H9 (cell line): ENCODE data around the gene PTPRN2. TPM values are rescaled to one million over a fixed set of nuclear protein-coding genes. Genes with fewer than 3 reads are reported as not detected.

Experiments
- DNase-seq: peaks from one replicate; pipeline ENCODE4 v3.0.0-alpha.2; 2017
- H2AFZ ChIP-seq: one replicate; pipeline ENCODE4 v1.6.1; 2013; ENCODE audit warnings: mild to moderate bottlenecking, low read length, control low read depth, moderate library complexity
- H2AK5ac ChIP-seq: 2 replicates; pipeline ENCODE4 v1.6.1; 2013; ENCODE audit warnings: low read length, control low read depth, mixed read lengths; ENCODE audit not compliant: insufficient read length
- H2BK120ac ChIP-seq: one replicate; pipeline ENCODE4 v1.6.1; 2013; ENCODE audit warnings: low read depth, mild to moderate bottlenecking, low read length, control low read depth, inconsistent platforms; ENCODE audit not compliant: poor library complexity, severe bottlenecking
- H2BK12ac ChIP-seq: 2 replicates; pipeline ENCODE4 v1.6.1; 2013; ENCODE audit warnings: low read length, control low read depth, mixed read lengths, low read depth; ENCODE audit not compliant: insufficient read length
- H2BK15ac ChIP-seq: 2 replicates; pipeline ENCODE4 v1.6.1; 2013; ENCODE audit warnings: low read depth, low read length, control low read depth
- H2BK20ac ChIP-seq: one replicate; pipeline ENCODE4 v1.6.1; 2013; ENCODE audit warnings: low read depth, mild to moderate bottlenecking, low read length, control low read depth, inconsistent platforms; ENCODE audit not compliant: poor library complexity, severe bottlenecking
- H2BK5ac ChIP-seq: 2 replicates; pipeline ENCODE4 v1.6.1; 2013; ENCODE audit warnings: low read length, control low read depth, mixed read lengths; ENCODE audit not compliant: insufficient read length
- H3K14ac ChIP-seq: 2 replicates; pipeline ENCODE4 v1.6.1; 2013; ENCODE audit warnings: low read length, control low read depth; ENCODE audit not compliant: insufficient read depth
- H3K18ac ChIP-seq: 2 replicates; pipeline ENCODE4 v1.6.1; 2013; ENCODE audit warnings: low read depth, mild to moderate bottlenecking, mixed read lengths, low read length, control low read depth; ENCODE audit not compliant: insufficient read length
- H3K23ac ChIP-seq: 2 replicates; pipeline ENCODE4 v1.6.1; 2013; ENCODE audit warnings: low read length, control low read depth, mixed read lengths, low read depth; ENCODE audit not compliant: insufficient read length
- H3K23me2 ChIP-seq: 2 replicates; pipeline ENCODE4 v1.6.1; 2013; ENCODE audit warnings: low read depth, mild to moderate bottlenecking, mixed read lengths, low read length, control low read depth; ENCODE audit not compliant: insufficient read length, poor library complexity, severe bottlenecking
- H3K27ac ChIP-seq: 2 replicates; pipeline ENCODE4 v1.5.1; 2013; ENCODE audit warnings: low read length, control low read depth, mixed read lengths, low read depth; ENCODE audit not compliant: insufficient read length
- H3K27me3 ChIP-seq: 2 replicates; pipeline ENCODE4 v1.6.1; 2013; ENCODE audit warnings: low read length, control low read depth, inconsistent platforms; ENCODE audit not compliant: insufficient read depth
- H3K4ac ChIP-seq: 2 replicates; pipeline ENCODE4 v1.6.1; 2013; ENCODE audit warnings: low read depth, mild to moderate bottlenecking, control low read depth, inconsistent platforms, low read length, moderate library complexity
- H3K4me1 ChIP-seq: 2 replicates; pipeline ENCODE4 v1.6.1; 2013; ENCODE audit warnings: low read length, control low read depth, inconsistent platforms; ENCODE audit not compliant: insufficient read depth
- H3K4me2 ChIP-seq: 2 replicates; pipeline ENCODE4 v1.6.1; 2013; ENCODE audit warnings: low read length, control low read depth, mixed read lengths; ENCODE audit not compliant: insufficient read length, insufficient read depth
- H3K56ac ChIP-seq: 2 replicates; pipeline ENCODE4 v1.6.1; 2013; ENCODE audit warnings: low read depth, mild to moderate bottlenecking, mixed read lengths, low read length, control low read depth; ENCODE audit not compliant: insufficient read length
- H3K79me1 ChIP-seq: 2 replicates; pipeline ENCODE4 v1.6.1; 2013; ENCODE audit warnings: low read depth, mild to moderate bottlenecking, moderate library complexity, low read length, control low read depth, inconsistent platforms; ENCODE audit not compliant: insufficient read depth, poor library complexity, severe bottlenecking
- H3K79me2 ChIP-seq: 2 replicates; pipeline ENCODE4 v1.6.1; 2013; ENCODE audit warnings: low read length, control low read depth, inconsistent platforms; ENCODE audit not compliant: insufficient read depth
- H3K9ac ChIP-seq: 2 replicates; pipeline ENCODE4 v1.6.1; 2013; ENCODE audit warnings: low read length, control low read depth, mixed read lengths; ENCODE audit not compliant: insufficient read length; ENCODE audit errors: extremely low read depth
- H3K9me3 ChIP-seq: one replicate; pipeline ENCODE4 v1.6.1; 2013; ENCODE audit warnings: low read depth, low read length, inconsistent platforms; ENCODE audit not compliant: control insufficient read depth
- H3T11ph ChIP-seq: one replicate; pipeline ENCODE4 v1.6.1; 2013; ENCODE audit warnings: mild to moderate bottlenecking, low read length, control low read depth, inconsistent platforms
- H4K20me1 ChIP-seq: one replicate; pipeline ENCODE4 v1.6.1; 2013; ENCODE audit not compliant: control insufficient read depth, insufficient read length, insufficient read depth
- H4K5ac ChIP-seq: 2 replicates; pipeline ENCODE4 v1.6.1; 2013; ENCODE audit warnings: low read depth, mild to moderate bottlenecking, mixed read lengths, low read length, control low read depth; ENCODE audit not compliant: insufficient read length
- H4K8ac ChIP-seq: replicated peaks from 2 replicates; pipeline ENCODE4 v1.6.1; 2013; ENCODE audit warnings: low read length, control low read depth, mixed read lengths, low read depth; ENCODE audit not compliant: insufficient read length
- H4K91ac ChIP-seq: 2 replicates; pipeline ENCODE4 v1.6.1; 2013; ENCODE audit warnings: low read depth, mild to moderate bottlenecking, moderate library complexity, mixed read lengths, low read length, control low read depth; ENCODE audit not compliant: insufficient read length
- H3K27ac Mint-ChIP-seq, 3 experiments: 2 replicates in 2 of 3; 3 replicates in 1 of 3; pipeline ENCODE4 v1.8.0; 2020 to 2021; ENCODE audit warnings: mixed read lengths in 3 of 3, mild to moderate bottlenecking in 1 of 3, moderate library complexity in 1 of 3
- H3K27me3 Mint-ChIP-seq: 2 replicates; pipeline ENCODE4 v1.8.0; 2021; ENCODE audit warnings: low read depth, mild to moderate bottlenecking, moderate library complexity, mixed read lengths
- H3K36me3 Mint-ChIP-seq, 3 experiments: 2 replicates in 2 of 3; 3 replicates in 1 of 3; pipeline ENCODE4 v1.8.0; 2020 to 2021; ENCODE audit warnings: low read depth in 3 of 3, mixed read lengths in 3 of 3; ENCODE audit not compliant: insufficient read depth in 1 of 3
- H3K4me1 Mint-ChIP-seq, 2 experiments: 2 replicates each; pipeline ENCODE4 v1.8.0; 2020; ENCODE audit warnings: mixed read lengths in 2 of 2
- H3K4me3 Mint-ChIP-seq, 2 experiments: 2 replicates in 1 of 2; 3 replicates in 1 of 2; pipeline ENCODE4 v1.8.0; 2020 to 2021; ENCODE audit warnings: mild to moderate bottlenecking in 2 of 2, mixed read lengths in 2 of 2, moderate library complexity in 1 of 2
- H3K9me3 Mint-ChIP-seq, 2 experiments: 2 replicates in 1 of 2; 3 replicates in 1 of 2; pipeline ENCODE4 v1.8.0; 2020; ENCODE audit warnings: mild to moderate bottlenecking in 2 of 2, mixed read lengths in 2 of 2, moderate library complexity in 1 of 2
- WGBS: extraction: QIAGEN DNeasy Blood & Tissue Kit; methylation state at CpG from one replicate; pipeline ENCODE4 v1.1.7; 2013; ENCODE audit warnings: missing lambda C conversion rate, low lambda C conversion rate, mixed read lengths; ENCODE audit not compliant: insufficient read length; ENCODE audit errors: extremely low coverage; 5-methylcytosine and 5-hydroxymethylcytosine counted together
- total RNA-seq: library from RNA; stranded (reverse); gene quantifications from 2 replicates; pipeline ENCODE4 v1.2.1, GENCODE V29; 2021
- TF ChIP-seq, protein P1 (sequence below): fragments of 200-600 bp; sonication (generic); conservative IDR thresholded peaks from 3 replicates; pipeline ENCODE4 v1.8.0; 2021; ENCODE audit warnings: antibody characterized with exemption, mild to moderate bottlenecking

The PTPRN2 gene
- total RNA-seq, 1 experiment from 2014 or later: 5.2 TPM

DNA sequence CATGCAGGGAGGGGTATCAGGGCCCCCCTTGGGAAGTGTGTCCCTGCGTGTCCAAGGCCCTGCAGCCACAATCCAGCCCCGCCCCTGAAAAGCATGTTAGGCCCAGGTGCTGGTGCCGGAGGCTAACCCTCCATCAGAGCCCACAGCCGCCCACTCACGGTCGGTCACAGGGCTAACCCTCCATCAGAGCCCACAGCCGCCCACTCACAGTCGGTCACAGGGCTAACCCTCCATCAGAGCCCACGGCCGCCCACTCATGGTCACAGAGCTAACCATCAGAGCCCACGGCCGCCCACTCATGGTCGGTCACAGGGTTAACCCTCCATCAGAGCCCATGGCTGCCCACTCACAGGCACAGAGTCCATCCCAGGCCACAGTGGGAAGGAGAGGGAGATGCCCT, 824.8 kb downstream of the PTPRN2 start:
- H3K9me3 ChIP-seq: no peaks in the 10 kb centered on the region
- H3K9me3 Mint-ChIP-seq: peaks cover 23 to 27% of the 10 kb centered on the region in 2 experiments

More for the DNA sequence above, 824.8 kb downstream of the PTPRN2 start:
- Mint-ChIP-seq H3K27me3 (peaks cover 32% of the 10 kb centered on the region), H3K36me3 (peaks cover 1 to 10% (median 9%) of the 10 kb centered on the region in 3 experiments; a peak in 4 of 7 replicates), H3K4me1 (peaks cover 0 to under 1% of the 10 kb centered on the region in 2 experiments; a peak in 1 of 4 replicates), H3K27ac (no peak overlapping the region), H3K4me3 (no peak overlapping the region)
- Histone ChIP-seq H2AK5ac (no peak overlapping the region), H3K4ac (no peak overlapping the region), H3K56ac (no peak overlapping the region), H3K4me2 (no peak overlapping the region), H3K79me1 (no peaks in the 10 kb centered on the region), H3K18ac (no peak overlapping the region), H3K14ac (no peak overlapping the region), H4K8ac (no peak overlapping the region), H2AFZ (no peak overlapping the region), H4K91ac (no peak overlapping the region), H4K5ac (no peak overlapping the region), H3K9ac (no peak overlapping the region), H3K4me1 (no peaks in the 10 kb centered on the region), H3T11ph (no peak overlapping the region), H3K23ac (no peak overlapping the region), H4K20me1 (no peaks in the 10 kb centered on the region), H3K23me2 (no peaks in the 10 kb centered on the region), H3K79me2 (no peaks in the 10 kb centered on the region), H2BK5ac (no peak overlapping the region), H2BK12ac (no peak overlapping the region), H3K27me3 (no peaks in the 10 kb centered on the region), H2BK120ac (no peak overlapping the region), H2BK15ac (no peak overlapping the region), H2BK20ac (no peak overlapping the region), H3K27ac (no peak overlapping the region)
- no CpG with 5 or more reads among the region's 13 CpGs for WGBS
- no peak for DNase-seq
- TF ChIP-seq, protein P1, sequence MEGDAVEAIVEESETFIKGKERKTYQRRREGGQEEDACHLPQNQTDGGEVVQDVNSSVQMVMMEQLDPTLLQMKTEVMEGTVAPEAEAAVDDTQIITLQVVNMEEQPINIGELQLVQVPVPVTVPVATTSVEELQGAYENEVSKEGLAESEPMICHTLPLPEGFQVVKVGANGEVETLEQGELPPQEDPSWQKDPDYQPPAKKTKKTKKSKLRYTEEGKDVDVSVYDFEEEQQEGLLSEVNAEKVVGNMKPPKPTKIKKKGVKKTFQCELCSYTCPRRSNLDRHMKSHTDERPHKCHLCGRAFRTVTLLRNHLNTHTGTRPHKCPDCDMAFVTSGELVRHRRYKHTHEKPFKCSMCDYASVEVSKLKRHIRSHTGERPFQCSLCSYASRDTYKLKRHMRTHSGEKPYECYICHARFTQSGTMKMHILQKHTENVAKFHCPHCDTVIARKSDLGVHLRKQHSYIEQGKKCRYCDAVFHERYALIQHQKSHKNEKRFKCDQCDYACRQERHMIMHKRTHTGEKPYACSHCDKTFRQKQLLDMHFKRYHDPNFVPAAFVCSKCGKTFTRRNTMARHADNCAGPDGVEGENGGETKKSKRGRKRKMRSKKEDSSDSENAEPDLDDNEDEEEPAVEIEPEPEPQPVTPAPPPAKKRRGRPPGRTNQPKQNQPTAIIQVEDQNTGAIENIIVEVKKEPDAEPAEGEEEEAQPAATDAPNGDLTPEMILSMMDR: no peak
